H1 (cell line): ENCODE data around the gene TM7SF3. TPM values are rescaled to one million over a fixed set of nuclear protein-coding genes. Genes with fewer than 3 reads are reported as not detected.

Source experiments
- CTCF ChIA-PET: fragments of 300-600 bp; sonication (Branson Sonifier 250); formaldehyde crosslinking; loops from one replicate; lab custom pipeline; 2021; ENCODE audit not compliant: partially characterized antibody; lab: Charles Lee
- POLR2A ChIA-PET: fragments of 300-600 bp; sonication (Branson Sonifier 250); formaldehyde crosslinking; loops from one replicate; lab custom pipeline; 2021; ENCODE audit warnings: inconsistent platforms; ENCODE audit not compliant: partially characterized antibody; lab: Charles Lee
- DNase-seq, 2 experiments: peaks; one replicate each; pipeline versions ENCODE4 v3.0.0 to v3.0.0-alpha.2; 2010 to 2022; ENCODE audit warnings: low spot score in 2 of 2, low read depth in 1 of 2, mixed read lengths in 1 of 2
- FAIRE-seq: peaks from 2 replicates; lab custom pipeline; 2011; peaks lifted over from hg19 to GRCh38; lab: Jason Lieb, UNC
- H2AFZ ChIP-seq: 2 replicates; pipeline ENCODE4 v1.8.1; 2012; ENCODE audit warnings: low read length, inconsistent platforms
- H2AK5ac ChIP-seq: 2 replicates; pipeline ENCODE4 v1.6.1; 2013; ENCODE audit warnings: low read depth, low read length
- H2BK120ac ChIP-seq: replicated peaks from 2 replicates; pipeline ENCODE3; 2013; ENCODE audit warnings: low read depth, low read length, inconsistent platforms
- H2BK12ac ChIP-seq: 2 replicates; pipeline ENCODE4 v1.6.1; 2013; ENCODE audit warnings: low read depth, low read length
- H2BK15ac ChIP-seq: 2 replicates; pipeline ENCODE4 v1.6.1; 2013; ENCODE audit warnings: low read length
- H2BK20ac ChIP-seq: 2 replicates; pipeline ENCODE4 v1.6.1; 2013; ENCODE audit warnings: low read length
- H2BK5ac ChIP-seq: 2 replicates; pipeline ENCODE4 v1.6.1; 2013; ENCODE audit warnings: low read depth, low read length
- H3K14ac ChIP-seq: 2 replicates; pipeline ENCODE4 v1.6.1; 2013; ENCODE audit warnings: inconsistent platforms; ENCODE audit not compliant: insufficient read length
- H3K18ac ChIP-seq: 2 replicates; pipeline ENCODE4 v1.6.1; 2013; ENCODE audit warnings: low read length; ENCODE audit errors: extremely low read depth
- H3K23ac ChIP-seq: 2 replicates; pipeline ENCODE4 v1.6.1; 2013; ENCODE audit warnings: inconsistent platforms; ENCODE audit not compliant: insufficient read length
- H3K23me2 ChIP-seq: 2 replicates; pipeline ENCODE4 v1.6.1; 2013; ENCODE audit warnings: low read depth, low read length
- H3K27ac ChIP-seq: 2 replicates; pipeline ENCODE4 v1.6.1; 2011; ENCODE audit warnings: low read depth, low read length, inconsistent platforms
- H3K27me3 ChIP-seq, 4 experiments: replicated peaks in 1 of 4; 1 replicate in 1 of 4; 2 replicates in 3 of 4; pipeline versions ENCODE4 v1.6.1 to v1.8.1; 2011 to 2013; ENCODE audit warnings: low read length in 3 of 4, mild to moderate bottlenecking in 3 of 4, inconsistent platforms in 2 of 4, mixed read lengths in 2 of 4, moderate library complexity in 1 of 4; ENCODE audit not compliant: control insufficient read depth in 3 of 4, insufficient read depth in 3 of 4; ENCODE audit errors: extremely low read depth in 1 of 4
- H3K36me3 ChIP-seq, 4 experiments: 2 replicates each; pipeline versions ENCODE4 v1.6.1 to v1.8.1; 2011 to 2013; ENCODE audit warnings: mild to moderate bottlenecking in 4 of 4, low read length in 3 of 4, moderate library complexity in 2 of 4, control low read depth in 1 of 4, inconsistent platforms in 1 of 4; ENCODE audit not compliant: insufficient read depth in 4 of 4, control insufficient read depth in 2 of 4
- H3K4ac ChIP-seq: replicated peaks from 2 replicates; pipeline ENCODE3; 2013; ENCODE audit warnings: low read length, low read depth, mixed read lengths, inconsistent platforms; ENCODE audit not compliant: insufficient read length
- H3K4me1 ChIP-seq, 4 experiments: replicated peaks in 1 of 4; 1 replicate in 1 of 4; 2 replicates in 3 of 4; pipeline versions ENCODE4 v1.6.1 to v1.8.1; 2011 to 2013; ENCODE audit warnings: low read length in 3 of 4, inconsistent platforms in 2 of 4, mixed read lengths in 1 of 4; ENCODE audit not compliant: insufficient read depth in 4 of 4, control insufficient read depth in 3 of 4
- H3K4me2 ChIP-seq, 2 experiments: 2 replicates each; pipeline versions ENCODE4 v1.6.1 to v1.8.1; 2011 to 2013; ENCODE audit warnings: low read depth in 2 of 2, low read length in 2 of 2, control low read depth in 1 of 2, inconsistent platforms in 1 of 2, mild to moderate bottlenecking in 1 of 2; ENCODE audit not compliant: insufficient read depth in 1 of 2
- H3K4me3 ChIP-seq, 4 experiments: fragments of 200-600, 300-600 bp in 1 of 4; sonication (generic), shearing (Covaris generic), sonication (Bioruptor Twin) in 1 of 4; 2 replicates each; pipeline versions ENCODE4 v1.5.1 to v1.8.1; 2011 to 2016; ENCODE audit warnings: low read length in 4 of 4, low read depth in 3 of 4, control low read depth in 2 of 4, inconsistent platforms in 2 of 4, mild to moderate bottlenecking in 2 of 4, mixed read lengths in 1 of 4, moderate library complexity in 1 of 4; ENCODE audit not compliant: insufficient read depth in 2 of 4; ENCODE audit errors: extremely low read depth in 1 of 4
- H3K56ac ChIP-seq: replicated peaks from 2 replicates; pipeline ENCODE3; 2013; ENCODE audit warnings: low read depth, mild to moderate bottlenecking, mixed read lengths, low read length, inconsistent platforms; ENCODE audit not compliant: insufficient read length
- H3K79me1 ChIP-seq: 2 replicates; pipeline ENCODE4 v1.6.1; 2013; ENCODE audit warnings: low read depth, low read length, control low read depth
- H3K79me2 ChIP-seq, 2 experiments: 2 replicates each; pipeline versions ENCODE4 v1.6.1 to v1.8.1; 2012 to 2013; ENCODE audit warnings: low read length in 2 of 2, mild to moderate bottlenecking in 2 of 2, inconsistent platforms in 1 of 2; ENCODE audit not compliant: insufficient read depth in 2 of 2, control insufficient read depth in 1 of 2
- H3K9ac ChIP-seq, 4 experiments: replicated peaks in 1 of 4; 1 replicate in 1 of 4; 2 replicates in 3 of 4; pipeline versions ENCODE4 v1.6.1 to v1.8.1; 2011 to 2013; ENCODE audit warnings: low read depth in 3 of 4, low read length in 3 of 4, control low read depth in 2 of 4, mild to moderate bottlenecking in 2 of 4, moderate library complexity in 2 of 4, inconsistent platforms in 1 of 4; ENCODE audit errors: extremely low read depth in 1 of 4
- H3K9me3 ChIP-seq, 2 experiments: 2 replicates each; pipeline versions ENCODE4 v1.6.1 to v1.8.1; 2012 to 2013; ENCODE audit warnings: mild to moderate bottlenecking in 2 of 2, moderate library complexity in 2 of 2, control low read depth in 1 of 2, inconsistent platforms in 1 of 2, low read depth in 1 of 2, low read length in 1 of 2, mixed read lengths in 1 of 2; ENCODE audit not compliant: insufficient read depth in 2 of 2
- H4K20me1 ChIP-seq, 2 experiments: replicated peaks in 1 of 2; 2 replicates each; pipeline versions ENCODE3 to v1.8.1; 2011 to 2013; ENCODE audit warnings: inconsistent platforms in 2 of 2, low read length in 2 of 2, mild to moderate bottlenecking in 1 of 2; ENCODE audit not compliant: insufficient read depth in 2 of 2, control insufficient read depth in 1 of 2
- H4K5ac ChIP-seq: 2 replicates; pipeline ENCODE4 v1.6.1; 2013; ENCODE audit warnings: low read length, low read depth, mixed read lengths, inconsistent platforms; ENCODE audit not compliant: insufficient read length
- H4K8ac ChIP-seq: 2 replicates; pipeline ENCODE4 v1.8.0; 2013; ENCODE audit warnings: mild to moderate bottlenecking, moderate library complexity, low read length, inconsistent platforms; ENCODE audit not compliant: insufficient read depth; ENCODE audit errors: extremely low read depth
- H4K91ac ChIP-seq: replicated peaks from 2 replicates; pipeline ENCODE3; 2013; ENCODE audit warnings: low read length, mixed read lengths, inconsistent platforms; ENCODE audit not compliant: insufficient read length
- EP300 ChIP-seq, 2 experiments: IDR thresholded peaks; 1 replicate in 1 of 2; 2 replicates in 1 of 2; pipeline ENCODE4 v1.6.1; 2011 to 2012; ENCODE audit warnings: low read depth in 2 of 2, low read length in 2 of 2, mild to moderate bottlenecking in 2 of 2, borderline replicate concordance in 1 of 2, inconsistent platforms in 1 of 2, moderate library complexity in 1 of 2
- HDAC2 ChIP-seq, 2 experiments: fragments of 300-600 bp in 1 of 2; sonication (generic) in 1 of 2; IDR thresholded peaks; 2 replicates each; pipeline ENCODE4 v1.6.1; 2011 to 2012; ENCODE audit warnings: low read depth in 2 of 2, low read length in 2 of 2, mild to moderate bottlenecking in 2 of 2, moderate library complexity in 2 of 2, borderline replicate concordance in 1 of 2, inconsistent platforms in 1 of 2
- RFX5 ChIP-seq: IDR thresholded peaks from 2 replicates; pipeline ENCODE4 v1.6.1; 2011; ENCODE audit warnings: low read depth, low read length, improper control_type of control experiment, borderline replicate concordance
- SP4 ChIP-seq: IDR thresholded peaks from 2 replicates; pipeline ENCODE4 v1.6.1; 2012; ENCODE audit warnings: low read length, inconsistent platforms
- WGBS, 2 experiments: shearing (Covaris generic) in 1 of 2; methylation state at CpG; one replicate each; pipeline versions ENCODE4 v1.1.6 to v1.1.7; 2013 to 2015; ENCODE audit warnings: low lambda C conversion rate in 2 of 2, mixed read lengths in 2 of 2, inconsistent platforms in 1 of 2, low coverage in 1 of 2, missing lambda C conversion rate in 1 of 2; ENCODE audit not compliant: insufficient replicate concordance in 2 of 2, insufficient coverage in 1 of 2, insufficient read length in 1 of 2; ENCODE audit errors: extremely low coverage in 1 of 2, missing lambda C conversion rate in 1 of 2; 5-methylcytosine and 5-hydroxymethylcytosine counted together
- polyA plus RNA-seq, 7 experiments: library from polyadenylated mRNA; depleted of rRNA in 3 of 7; stranded (reverse) in 5 of 7; unstranded in 2 of 7; fragments of >200 nt in 5 of 7; fragments of 200-250 nt in 2 of 7; gene quantifications; 1 replicate in 5 of 7; 2 replicates in 1 of 7; 4 replicates in 1 of 7; pipeline versions ENCODE4 v1.2.1 to v1.2.3, GENCODE V29; 2011 to 2013; ENCODE audit warnings: missing spikeins in 2 of 7, mixed read lengths in 2 of 7
- total RNA-seq: library from RNA; stranded (reverse); fragmentation: NEBNext Ultra II Directional; extraction: Animal tissue kit (Norgen Biotek cat#: 25700); gene quantifications from 2 replicates; pipeline ENCODE4 v1.2.1, GENCODE V29; 2021

TM7SF3 gene
- total and polyA plus RNA-seq, 2 of the 8 experiments (the other 6 are each of a cell fraction or from before 2014, with no cell fraction given) = 57.9 to 77.2 TPM

DNA sequence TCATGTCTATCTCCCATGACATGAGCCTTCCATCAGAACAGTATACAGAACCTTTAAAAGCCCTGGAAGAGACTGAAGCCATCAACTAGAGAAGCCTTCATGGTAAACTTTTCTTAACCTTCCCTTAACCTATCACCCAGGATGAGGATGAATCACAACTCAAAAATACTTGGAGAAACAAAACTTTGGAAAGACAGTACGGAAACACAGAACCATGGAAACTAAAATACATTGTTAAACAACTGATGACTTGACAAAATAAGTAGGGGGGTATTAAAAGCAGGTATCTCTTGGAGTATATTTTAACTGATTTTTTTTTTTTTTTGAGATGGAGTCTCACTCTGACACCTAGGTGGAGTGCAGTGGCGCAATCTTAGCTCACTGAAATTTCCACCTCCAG, 8.7 kb downstream of the TM7SF3 start:
- Histone ChIP-seq H3K9ac (no peak overlapping the region), H3K36me3 (no peaks in the 10 kb centered on the region), H2AFZ (no peak overlapping the region), H4K8ac (no peak overlapping the region), H3K18ac (no peak overlapping the region), H3K56ac (no peak overlapping the region), H3K4me3 (no peak overlapping the region), H3K23ac (no peak overlapping the region), H2BK12ac (no peak overlapping the region), H3K23me2 (peaks cover 2% of the 10 kb centered on the region; the same call in 1 of the 2 replicates), H3K27me3 (no peaks in the 10 kb centered on the region), H3K4me1 (peaks cover 2 to 8% (median 4%) of the 10 kb centered on the region in 4 experiments; a peak in 5 of 7 replicates), H4K5ac (no peak overlapping the region), H4K91ac (no peak overlapping the region), H3K4me2 (no peak overlapping the region), H3K9me3 (no peaks in the 10 kb centered on the region)
- WGBS, 2 experiments = 93% methylated on average over 2 of the region's 2 CpGs; no CpG with 5 or more reads in 1 of the 2 experiments
- no peak for DNase-seq
- CTCF ChIA-PET = interaction anchor here (0.7 kb wide), 1 partner anchor 186 kb away, joined by 3 read pairs; no protein-coding TSS in a partner anchor
- POLR2A ChIA-PET = no interaction called here
- no peak for TF ChIP-seq EP300 (IDR thresholded peaks at IDR 0.05; ENCODE audit: borderline replicate concordance in 1 of 2, low read depth in 2 of 2, low read length in 2 of 2)
- no peak for TF ChIP-seq SP4
- no peak for TF ChIP-seq HDAC2 (IDR thresholded peaks at IDR 0.05; ENCODE audit: borderline replicate concordance in 1 of 2, low read depth in 2 of 2, low read length in 2 of 2)
- TF ChIP-seq RFX5 = no peak
- TF ChIP-seq, all 59 proteins: peak for 0
- no peak overlapping the region for H2AK5ac ChIP-seq
- H3K4ac ChIP-seq = no peak overlapping the region
- no peak overlapping the region for H2BK20ac ChIP-seq
- peaks cover 0 to 2% of the 10 kb centered on the region in 2 experiments for H4K20me1 ChIP-seq
- H2BK15ac ChIP-seq = no peak overlapping the region
- H3K79me2 ChIP-seq = peaks cover 0 to 63% of the 10 kb centered on the region in 2 experiments; a peak in 2 of 4 replicates
- FAIRE-seq = no peak
- H2BK5ac ChIP-seq = no peak overlapping the region
- no peak overlapping the region for H2BK120ac ChIP-seq
- no peak overlapping the region for H3K14ac ChIP-seq
- peaks cover 2% of the 10 kb centered on the region; the same call in 1 of the 2 replicates for H3K79me1 ChIP-seq
- H3K27ac ChIP-seq = no peak overlapping the region
